ENCODE measurements around the gene MPI. TPM values are rescaled to one million over a fixed set of nuclear protein-coding genes. Genes with fewer than 3 reads are reported as not detected.

Gene MPI
- total and polyA plus RNA-seq, 2 experiments from 2014 or later: 18.0 to 74.2 TPM

DNA sequence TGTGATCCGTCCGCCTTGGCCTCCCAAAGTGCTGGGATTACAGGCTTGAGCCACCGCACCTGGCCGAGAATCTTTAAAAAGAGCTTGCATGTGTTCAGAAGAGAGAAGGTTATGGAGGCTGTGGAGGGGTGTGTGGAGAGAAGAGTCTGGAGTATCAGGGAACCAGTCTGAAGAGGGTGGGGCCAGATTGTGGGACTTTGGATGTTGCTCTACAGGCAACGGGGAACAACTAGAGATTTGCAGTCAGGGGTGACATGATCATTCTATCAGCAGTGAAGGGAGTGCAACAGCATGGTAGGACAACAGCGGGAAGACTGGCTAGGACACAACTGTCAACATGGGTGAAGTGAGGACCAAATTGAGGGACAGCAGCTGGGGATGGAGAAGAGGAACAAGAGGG is 25.5 kb upstream of the MPI start:
- DNase-seq (ENCODE audit: low spot score) (no peak), ATAC-seq (no peak)
- H3K27me3 Mint-ChIP-seq (ENCODE audit: insufficient read depth, low read depth, poor library complexity): peaks cover 2% of the 10 kb centered on the region
- H3K4me1 Mint-ChIP-seq: peaks cover 7% of the 10 kb centered on the region
- Histone ChIP-seq H3F3A (replicated peaks; ENCODE audit: low read depth) (no peaks in the 10 kb centered on the region), H3K4me3 (no peak overlapping the region), H4K20me1 (replicated peaks; ENCODE audit: insufficient read depth) (peaks cover 21% of the 10 kb centered on the region), H3K27ac (ENCODE audit: low read depth) (no peak overlapping the region), H3K36me3 (ENCODE audit: insufficient read depth) (no peaks in the 10 kb centered on the region), H3K4me2 (no peak overlapping the region), H3K4me1 (ENCODE audit: insufficient read depth) (no peaks in the 10 kb centered on the region), H3K27me3 (ENCODE audit: insufficient read depth) (no peaks in the 10 kb centered on the region), H3K79me2 (replicated peaks; ENCODE audit: insufficient read depth) (peaks cover 40% of the 10 kb centered on the region), H2AFZ (no peak overlapping the region), H3K9me2 (ENCODE audit: insufficient read depth) (no peaks in the 10 kb centered on the region)
- H3K27ac Mint-ChIP-seq: no peak overlapping the region
- TF ChIP-seq ZNF114 (CRISPR knock-in tag; IDR thresholded peaks at IDR 0.05): no peak
- H3K36me3 Mint-ChIP-seq (ENCODE audit: low read depth): peaks cover 16% of the 10 kb centered on the region; the same call in 2 of the 3 replicates
- no peaks in the 10 kb centered on the region for H3K9me3 Mint-ChIP-seq
- H3K4me3 Mint-ChIP-seq: no peak overlapping the region

DNA sequence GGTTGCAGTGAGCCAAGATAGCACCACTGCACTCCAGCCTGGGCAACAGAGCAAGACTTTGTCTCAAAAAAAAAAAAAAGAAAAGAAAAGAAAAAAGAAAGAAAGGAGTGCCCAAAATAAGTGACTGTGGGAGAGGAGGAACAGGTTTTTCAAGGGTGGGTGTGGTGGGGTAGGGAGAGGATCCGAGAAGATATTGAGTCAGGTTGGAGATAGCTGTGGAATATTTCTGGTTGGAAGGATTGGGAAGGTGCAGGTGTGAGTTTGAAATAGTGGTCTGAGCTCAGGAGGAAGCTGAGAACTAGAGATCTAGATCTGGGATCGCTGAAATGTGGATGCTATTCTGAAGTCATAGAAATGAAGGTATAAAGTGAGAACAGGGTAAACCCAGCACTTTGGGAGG is 24.5 kb upstream of the MPI start:
- Mint-ChIP-seq H3K4me3 (no peak overlapping the region), H3K4me1 (peaks cover 10% of the 10 kb centered on the region), H3K27ac (0 out of 2 replicates have a peak overlapping the region, but pooled peaks have one; percentile 10), H3K36me3 (ENCODE audit: low read depth) (peaks cover 19% of the 10 kb centered on the region; the same call in 2 of the 3 replicates), H3K27me3 (ENCODE audit: insufficient read depth, low read depth, poor library complexity) (peaks cover 5% of the 10 kb centered on the region), H3K9me3 (no peaks in the 10 kb centered on the region)
- no peaks in the 10 kb centered on the region for H3F3A ChIP-seq (replicated peaks; ENCODE audit: low read depth)
- no peaks in the 10 kb centered on the region for H3K4me1 ChIP-seq (ENCODE audit: insufficient read depth)
- no peaks in the 10 kb centered on the region for H3K36me3 ChIP-seq (ENCODE audit: insufficient read depth)
- H3K9me2 ChIP-seq (ENCODE audit: insufficient read depth): no peaks in the 10 kb centered on the region
- TF ChIP-seq, protein P1, sequence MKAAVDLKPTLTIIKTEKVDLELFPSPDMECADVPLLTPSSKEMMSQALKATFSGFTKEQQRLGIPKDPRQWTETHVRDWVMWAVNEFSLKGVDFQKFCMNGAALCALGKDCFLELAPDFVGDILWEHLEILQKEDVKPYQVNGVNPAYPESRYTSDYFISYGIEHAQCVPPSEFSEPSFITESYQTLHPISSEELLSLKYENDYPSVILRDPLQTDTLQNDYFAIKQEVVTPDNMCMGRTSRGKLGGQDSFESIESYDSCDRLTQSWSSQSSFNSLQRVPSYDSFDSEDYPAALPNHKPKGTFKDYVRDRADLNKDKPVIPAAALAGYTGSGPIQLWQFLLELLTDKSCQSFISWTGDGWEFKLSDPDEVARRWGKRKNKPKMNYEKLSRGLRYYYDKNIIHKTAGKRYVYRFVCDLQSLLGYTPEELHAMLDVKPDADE (IDR thresholded peaks at IDR 0.05): no peak
- TF ChIP-seq, protein P2, sequence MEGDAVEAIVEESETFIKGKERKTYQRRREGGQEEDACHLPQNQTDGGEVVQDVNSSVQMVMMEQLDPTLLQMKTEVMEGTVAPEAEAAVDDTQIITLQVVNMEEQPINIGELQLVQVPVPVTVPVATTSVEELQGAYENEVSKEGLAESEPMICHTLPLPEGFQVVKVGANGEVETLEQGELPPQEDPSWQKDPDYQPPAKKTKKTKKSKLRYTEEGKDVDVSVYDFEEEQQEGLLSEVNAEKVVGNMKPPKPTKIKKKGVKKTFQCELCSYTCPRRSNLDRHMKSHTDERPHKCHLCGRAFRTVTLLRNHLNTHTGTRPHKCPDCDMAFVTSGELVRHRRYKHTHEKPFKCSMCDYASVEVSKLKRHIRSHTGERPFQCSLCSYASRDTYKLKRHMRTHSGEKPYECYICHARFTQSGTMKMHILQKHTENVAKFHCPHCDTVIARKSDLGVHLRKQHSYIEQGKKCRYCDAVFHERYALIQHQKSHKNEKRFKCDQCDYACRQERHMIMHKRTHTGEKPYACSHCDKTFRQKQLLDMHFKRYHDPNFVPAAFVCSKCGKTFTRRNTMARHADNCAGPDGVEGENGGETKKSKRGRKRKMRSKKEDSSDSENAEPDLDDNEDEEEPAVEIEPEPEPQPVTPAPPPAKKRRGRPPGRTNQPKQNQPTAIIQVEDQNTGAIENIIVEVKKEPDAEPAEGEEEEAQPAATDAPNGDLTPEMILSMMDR (conservative IDR thresholded peaks at IDR 0.05; ENCODE audit: low read depth in 2 of 2): no peak
- TF ChIP-seq NANOG (IDR thresholded peaks at IDR 0.05; ENCODE audit: borderline replicate concordance): no peak
- ATAC-seq: no peak
- H3K27me3 ChIP-seq (ENCODE audit: insufficient read depth): no peaks in the 10 kb centered on the region
- peaks cover 49% of the 10 kb centered on the region for H3K79me2 ChIP-seq (replicated peaks; ENCODE audit: insufficient read depth)
- no peak overlapping the region for H3K4me2 ChIP-seq
- H3K27ac ChIP-seq (ENCODE audit: low read depth): no peak overlapping the region
- H3K4me3 ChIP-seq: no peak overlapping the region
- no peak overlapping the region for H2AFZ ChIP-seq
- peaks cover 25% of the 10 kb centered on the region for H4K20me1 ChIP-seq (replicated peaks; ENCODE audit: insufficient read depth)
- DNase-seq (ENCODE audit: low spot score): no peak

DNA sequence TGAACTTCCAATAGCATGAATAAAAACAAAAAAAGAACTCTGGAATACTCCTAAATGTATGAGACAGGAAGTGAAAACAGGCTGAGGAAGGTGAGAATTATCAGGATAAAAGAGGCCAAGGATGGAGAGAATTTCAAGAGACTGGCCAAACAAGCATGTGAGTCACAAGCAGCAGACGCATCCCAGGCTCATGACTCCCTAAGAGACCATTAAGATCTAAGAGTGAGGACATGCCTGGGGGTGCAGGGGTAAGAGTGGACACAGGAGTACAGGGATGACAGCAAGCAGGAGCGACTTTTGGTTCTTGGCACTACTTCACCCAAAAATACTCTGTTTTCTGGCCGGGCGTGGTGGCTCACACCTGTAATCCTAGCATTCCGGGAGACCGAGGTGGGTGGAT is 23.8 kb upstream of the MPI start:
- Mint-ChIP-seq H3K36me3 (ENCODE audit: low read depth) (peaks cover 19% of the 10 kb centered on the region; the same call in 2 of the 3 replicates), H3K4me1 (peaks cover 17% of the 10 kb centered on the region), H3K4me3 (no peak overlapping the region), H3K27me3 (ENCODE audit: insufficient read depth, low read depth, poor library complexity) (peaks cover 8% of the 10 kb centered on the region), H3K9me3 (no peaks in the 10 kb centered on the region), H3K27ac (peak overlapping the region; percentile 66; the same call in 1 of the 2 replicates)
- no peak for DNase-seq (ENCODE audit: low spot score)
- peaks cover 54% of the 10 kb centered on the region for H3K79me2 ChIP-seq (replicated peaks; ENCODE audit: insufficient read depth)
- H3F3A ChIP-seq (replicated peaks; ENCODE audit: low read depth): no peaks in the 10 kb centered on the region
- H3K27me3 ChIP-seq (ENCODE audit: insufficient read depth): no peaks in the 10 kb centered on the region
- H3K4me2 ChIP-seq: no peak overlapping the region
- ATAC-seq: no peak
- H3K9me2 ChIP-seq (ENCODE audit: insufficient read depth): no peaks in the 10 kb centered on the region
- H2AFZ ChIP-seq: no peak overlapping the region
- H3K4me1 ChIP-seq (ENCODE audit: insufficient read depth): no peaks in the 10 kb centered on the region
- no peaks in the 10 kb centered on the region for H3K36me3 ChIP-seq (ENCODE audit: insufficient read depth)
- H3K27ac ChIP-seq (ENCODE audit: low read depth): no peak overlapping the region
- H4K20me1 ChIP-seq (replicated peaks; ENCODE audit: insufficient read depth): peaks cover 29% of the 10 kb centered on the region
- no peak overlapping the region for H3K4me3 ChIP-seq
- no peak for TF ChIP-seq JUNB (IDR thresholded peaks at IDR 0.05; ENCODE audit: unreplicated experiment)
- no peak for TF ChIP-seq NANOG (IDR thresholded peaks at IDR 0.05; ENCODE audit: borderline replicate concordance)
- no peak for TF ChIP-seq CREB1 (CRISPR knock-in tag; IDR thresholded peaks at IDR 0.05; ENCODE audit: low read depth)
- no peak for TF ChIP-seq ZNF114 (CRISPR knock-in tag; IDR thresholded peaks at IDR 0.05)
- TF ChIP-seq ZNF331 (CRISPR knock-in tag; IDR thresholded peaks at IDR 0.05; ENCODE audit: low read depth): no peak
- TF ChIP-seq EZH2 (IDR thresholded peaks at IDR 0.05; ENCODE audit: low read depth, unreplicated experiment): no peak
- TF ChIP-seq STAT1 (IDR thresholded peaks at IDR 0.05; ENCODE audit: unreplicated experiment): no peak
- TF ChIP-seq EZH2phosphoT487 (IDR thresholded peaks at IDR 0.05; ENCODE audit: unreplicated experiment): no peak
- TF ChIP-seq, protein P3, sequence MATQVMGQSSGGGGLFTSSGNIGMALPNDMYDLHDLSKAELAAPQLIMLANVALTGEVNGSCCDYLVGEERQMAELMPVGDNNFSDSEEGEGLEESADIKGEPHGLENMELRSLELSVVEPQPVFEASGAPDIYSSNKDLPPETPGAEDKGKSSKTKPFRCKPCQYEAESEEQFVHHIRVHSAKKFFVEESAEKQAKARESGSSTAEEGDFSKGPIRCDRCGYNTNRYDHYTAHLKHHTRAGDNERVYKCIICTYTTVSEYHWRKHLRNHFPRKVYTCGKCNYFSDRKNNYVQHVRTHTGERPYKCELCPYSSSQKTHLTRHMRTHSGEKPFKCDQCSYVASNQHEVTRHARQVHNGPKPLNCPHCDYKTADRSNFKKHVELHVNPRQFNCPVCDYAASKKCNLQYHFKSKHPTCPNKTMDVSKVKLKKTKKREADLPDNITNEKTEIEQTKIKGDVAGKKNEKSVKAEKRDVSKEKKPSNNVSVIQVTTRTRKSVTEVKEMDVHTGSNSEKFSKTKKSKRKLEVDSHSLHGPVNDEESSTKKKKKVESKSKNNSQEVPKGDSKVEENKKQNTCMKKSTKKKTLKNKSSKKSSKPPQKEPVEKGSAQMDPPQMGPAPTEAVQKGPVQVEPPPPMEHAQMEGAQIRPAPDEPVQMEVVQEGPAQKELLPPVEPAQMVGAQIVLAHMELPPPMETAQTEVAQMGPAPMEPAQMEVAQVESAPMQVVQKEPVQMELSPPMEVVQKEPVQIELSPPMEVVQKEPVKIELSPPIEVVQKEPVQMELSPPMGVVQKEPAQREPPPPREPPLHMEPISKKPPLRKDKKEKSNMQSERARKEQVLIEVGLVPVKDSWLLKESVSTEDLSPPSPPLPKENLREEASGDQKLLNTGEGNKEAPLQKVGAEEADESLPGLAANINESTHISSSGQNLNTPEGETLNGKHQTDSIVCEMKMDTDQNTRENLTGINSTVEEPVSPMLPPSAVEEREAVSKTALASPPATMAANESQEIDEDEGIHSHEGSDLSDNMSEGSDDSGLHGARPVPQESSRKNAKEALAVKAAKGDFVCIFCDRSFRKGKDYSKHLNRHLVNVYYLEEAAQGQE (IDR thresholded peaks at IDR 0.05; ENCODE audit: unreplicated experiment): no peak

Data from GM23338 (cell line).